Endothelial cell of umbilical vein (primary cell): ENCODE measurements around the gene PRDX1. TPM values are rescaled to one million over a fixed set of nuclear protein-coding genes. Genes with fewer than 3 reads are reported as not detected.

Experiments
- BruUV-seq: library from RNA; stranded (reverse); fragments of 400-500 nt; replicated peaks from 2 replicates; lab custom pipeline; 2021; lab: Mats Ljungman, UMichigan
- CTCF ChIA-PET: fragments of 300-600, 350-600 bp; sonication (Branson Sonifier 250); formaldehyde crosslinking; loops from one replicate; lab custom pipeline; 2021; ENCODE audit warnings: antibody characterized with exemption, inconsistent platforms; lab: Charles Lee
- POLR2A ChIA-PET: fragments of 300-600, 350-600 bp; sonication (Branson Sonifier 250); formaldehyde crosslinking; loops from one replicate; lab custom pipeline; 2021; ENCODE audit warnings: antibody characterized with exemption, inconsistent platforms; lab: Charles Lee
- DNase-seq: peaks from one replicate; pipeline ENCODE4 v3.0.0-alpha.2; 2011; ENCODE audit warnings: low read depth, low spot score
- FAIRE-seq: peaks from 2 replicates; lab custom pipeline; 2011; peaks lifted over from hg19 to GRCh38; lab: Jason Lieb, UNC
- H2AFZ ChIP-seq: 2 replicates; pipeline ENCODE4 v1.6.0; 2012; ENCODE audit warnings: low read depth, low read length, control low read depth, inconsistent platforms
- H3K27ac ChIP-seq: 2 replicates; pipeline ENCODE4 v1.5.1; 2011; ENCODE audit warnings: low read depth, mild to moderate bottlenecking, control low read depth, low read length, moderate library complexity; ENCODE audit not compliant: insufficient read depth
- H3K27me3 ChIP-seq, 2 experiments: 2 replicates each; pipeline versions ENCODE4 v1.6.0 to v1.6.1; 2011; ENCODE audit warnings: low read length in 2 of 2, mixed read lengths in 1 of 2; ENCODE audit not compliant: control insufficient read depth in 2 of 2, insufficient read depth in 2 of 2
- H3K36me3 ChIP-seq, 2 experiments: 2 replicates in 1 of 2; 3 replicates in 1 of 2; pipeline ENCODE4 v1.5.1; 2011; ENCODE audit warnings: low read length in 2 of 2, mild to moderate bottlenecking in 1 of 2, moderate library complexity in 1 of 2; ENCODE audit not compliant: control insufficient read depth in 2 of 2, insufficient read depth in 2 of 2; ENCODE audit errors: extremely low read depth in 1 of 2
- H3K4me1 ChIP-seq: 3 replicates; pipeline ENCODE4 v1.5.1; 2011; ENCODE audit warnings: mild to moderate bottlenecking, low read length; ENCODE audit not compliant: control insufficient read depth, insufficient read depth; ENCODE audit errors: extremely low read depth
- H3K4me2 ChIP-seq: 2 replicates; pipeline ENCODE4 v1.6.1; 2011; ENCODE audit warnings: low read length, control low read depth, mixed read lengths; ENCODE audit not compliant: insufficient read depth
- H3K4me3 ChIP-seq, 3 experiments: fragments of 200-600 bp in 1 of 3; sonication (generic), shearing (Covaris generic) in 1 of 3; replicated peaks in 1 of 3; 2 replicates each; pipeline ENCODE4 v1.5.1; 2011 to 2016; ENCODE audit warnings: control low read depth in 3 of 3, low read length in 3 of 3, mild to moderate bottlenecking in 2 of 3, inconsistent platforms in 1 of 3, low read depth in 1 of 3, moderate library complexity in 1 of 3; ENCODE audit not compliant: insufficient read depth in 1 of 3
- H3K79me2 ChIP-seq: 2 replicates; pipeline ENCODE4 v1.6.0; 2012; ENCODE audit warnings: low read length, inconsistent platforms; ENCODE audit not compliant: control insufficient read depth, insufficient read depth
- H3K9ac ChIP-seq: replicated peaks from 2 replicates; pipeline ENCODE3; 2011; ENCODE audit warnings: low read length, control low read depth; ENCODE audit not compliant: insufficient read depth; ENCODE audit errors: extremely low read depth
- H3K9me1 ChIP-seq: replicated peaks from 3 replicates; pipeline ENCODE4 v1.6.0; 2011; ENCODE audit warnings: mild to moderate bottlenecking, low read length; ENCODE audit not compliant: control insufficient read depth, insufficient read depth; ENCODE audit errors: extremely low read depth
- H3K9me3 ChIP-seq: replicated peaks from 2 replicates; pipeline ENCODE4 v1.5.1; 2012; ENCODE audit warnings: low read length, inconsistent platforms; ENCODE audit not compliant: control insufficient read depth, insufficient read depth
- H4K20me1 ChIP-seq: replicated peaks from 2 replicates; pipeline ENCODE3; 2011; ENCODE audit warnings: mild to moderate bottlenecking, low read length; ENCODE audit not compliant: control insufficient read depth, insufficient read depth; ENCODE audit errors: extremely low read depth
- EZH2 ChIP-seq: IDR thresholded peaks from 2 replicates; pipeline ENCODE4 v1.6.1; 2012; ENCODE audit warnings: borderline replicate concordance, low read depth, mild to moderate bottlenecking, moderate library complexity, low read length, inconsistent platforms; ENCODE audit not compliant: severe bottlenecking
- FOS ChIP-seq: IDR thresholded peaks from 2 replicates; pipeline ENCODE4 v1.6.1; 2011; ENCODE audit warnings: mild to moderate bottlenecking, low read length, moderate library complexity, borderline replicate concordance; ENCODE audit not compliant: insufficient read depth
- GATA2 ChIP-seq: IDR thresholded peaks from 2 replicates; pipeline ENCODE4 v1.7.0; 2011; ENCODE audit warnings: low read depth, mild to moderate bottlenecking, moderate library complexity, mixed read lengths, low read length; ENCODE audit not compliant: insufficient read length, insufficient read depth
- JUN ChIP-seq: IDR thresholded peaks from 2 replicates; pipeline ENCODE4 v1.6.1; 2011; ENCODE audit warnings: borderline replicate concordance, low read depth; ENCODE audit not compliant: insufficient read length, insufficient read depth
- MYC ChIP-seq: IDR thresholded peaks from one replicate; pipeline ENCODE4 v1.6.1; 2011; ENCODE audit warnings: mild to moderate bottlenecking, low read depth, low read length
- POLR2A ChIP-seq: IDR thresholded peaks from 2 replicates; pipeline ENCODE4 v1.6.1; 2012; ENCODE audit warnings: low read depth, mild to moderate bottlenecking, control low read depth, low read length
- POLR2AphosphoS5 ChIP-seq: IDR thresholded peaks from 2 replicates; pipeline ENCODE4 v1.6.1; 2012; ENCODE audit warnings: low read depth, mild to moderate bottlenecking, control low read depth, low read length, moderate library complexity; ENCODE audit not compliant: insufficient read depth
- dilution Hi-C: fragments of 300-500 bp; cut with MboI; formaldehyde crosslinking; loops from one replicate; pipeline ENCODE4 v1.15.0; 2019; ENCODE audit warnings: low sequenced_read_pairs; ENCODE audit not compliant: extremely low pct_ligation_motif_present
- intact Hi-C: fragments of 100-400 bp; cut with micrococcal nuclease; formaldehyde crosslinking; loops from one replicate; pipeline ENCODE4 v1.10.0; 2022
- polyA plus RNA-seq, 4 experiments: library from polyadenylated mRNA; depleted of rRNA in 3 of 4; stranded (reverse) in 3 of 4; unstranded in 1 of 4; fragments of >200 nt; gene quantifications; 2 replicates each; pipeline versions ENCODE4 v1.2.1 to v1.2.3, GENCODE V29; 2011 to 2012; ENCODE audit warnings: missing spikeins in 1 of 4
- total RNA-seq: library from RNA; stranded (reverse); gene quantifications from 2 replicates; pipeline ENCODE4 v1.2.3, GENCODE V29; 2021
- TF ChIP-seq, protein P1 (sequence below), 2 donors: IDR thresholded peaks; 1 replicate in 1 of 2; 2 replicates in 1 of 2; pipeline ENCODE4 v1.5.1; 2011; ENCODE audit warnings: low read length in 2 of 2, mild to moderate bottlenecking in 2 of 2, moderate library complexity in 2 of 2, control low read depth in 1 of 2, inconsistent platforms in 1 of 2, low read depth in 1 of 2; ENCODE audit not compliant: insufficient read depth in 1 of 2; ENCODE audit errors: extremely low read depth in 1 of 2
- TF ChIP-seq, protein P2 (sequence below): IDR thresholded peaks from 2 replicates; pipeline ENCODE4 v1.6.1; 2011; ENCODE audit not compliant: insufficient read depth, insufficient read length

PRDX1 gene
- total and polyA plus RNA-seq, 2 donors (not counting 3 experiments of a cell fraction or from before 2014, with no cell fraction given), result 622 to 685 TPM

DNA sequence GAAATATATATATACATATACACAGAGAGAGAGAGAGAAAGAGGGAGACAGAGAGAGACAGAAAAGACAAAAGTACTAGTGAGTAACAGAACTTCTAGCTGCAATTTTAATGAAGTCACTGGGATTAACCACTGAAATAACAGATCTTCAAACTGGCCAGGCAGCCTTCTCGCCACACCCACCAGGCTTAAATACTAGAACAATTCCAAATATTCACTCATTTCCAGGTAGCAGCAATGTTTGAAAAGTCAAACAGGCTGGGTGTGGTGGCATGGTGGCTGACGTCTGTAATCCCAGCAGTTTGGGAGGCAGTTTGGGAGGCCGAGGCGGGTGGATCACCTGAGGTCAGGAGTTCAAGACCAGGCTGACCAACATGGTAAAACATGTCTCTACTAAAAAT is 5.2 kb downstream of the PRDX1 start:
- Histone ChIP-seq H3K27ac (no peak overlapping the region), H3K9me3 (no peaks in the 10 kb centered on the region), H2AFZ (no peak overlapping the region), H3K79me2 (peaks cover 58% of the 10 kb centered on the region), H3K4me1 (peaks cover 12% of the 10 kb centered on the region), H3K9me1 (no peaks in the 10 kb centered on the region), H3K27me3 (no peaks in the 10 kb centered on the region), H3K4me3 (no peak overlapping the region), H3K9ac (no peak overlapping the region), H4K20me1 (no peaks in the 10 kb centered on the region), H3K36me3 (peaks cover 32 to 35% of the 10 kb centered on the region in 2 experiments), H3K4me2 (no peak overlapping the region)
- ChIA-PET POLR2A (no interaction called here), CTCF (interaction anchor here (1.6 to 4.2 kb wide), 3 partner anchors 35 to 502 kb away, joined by 3 to 25 read pairs (median 5); partner anchors contain the start of gene AKR1A1)
- DNase-seq (no peak), FAIRE-seq (no peak)
- dilution Hi-C loops (no loop called here), intact Hi-C loops (no loop called here)
- TF ChIP-seq POLR2AphosphoS5 (no peak), EZH2 (no peak), MYC (no peak), FOS (no peak), GATA2 (no peak), JUN (no peak), POLR2A (no peak)
- TF ChIP-seq, protein P1, sequence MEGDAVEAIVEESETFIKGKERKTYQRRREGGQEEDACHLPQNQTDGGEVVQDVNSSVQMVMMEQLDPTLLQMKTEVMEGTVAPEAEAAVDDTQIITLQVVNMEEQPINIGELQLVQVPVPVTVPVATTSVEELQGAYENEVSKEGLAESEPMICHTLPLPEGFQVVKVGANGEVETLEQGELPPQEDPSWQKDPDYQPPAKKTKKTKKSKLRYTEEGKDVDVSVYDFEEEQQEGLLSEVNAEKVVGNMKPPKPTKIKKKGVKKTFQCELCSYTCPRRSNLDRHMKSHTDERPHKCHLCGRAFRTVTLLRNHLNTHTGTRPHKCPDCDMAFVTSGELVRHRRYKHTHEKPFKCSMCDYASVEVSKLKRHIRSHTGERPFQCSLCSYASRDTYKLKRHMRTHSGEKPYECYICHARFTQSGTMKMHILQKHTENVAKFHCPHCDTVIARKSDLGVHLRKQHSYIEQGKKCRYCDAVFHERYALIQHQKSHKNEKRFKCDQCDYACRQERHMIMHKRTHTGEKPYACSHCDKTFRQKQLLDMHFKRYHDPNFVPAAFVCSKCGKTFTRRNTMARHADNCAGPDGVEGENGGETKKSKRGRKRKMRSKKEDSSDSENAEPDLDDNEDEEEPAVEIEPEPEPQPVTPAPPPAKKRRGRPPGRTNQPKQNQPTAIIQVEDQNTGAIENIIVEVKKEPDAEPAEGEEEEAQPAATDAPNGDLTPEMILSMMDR (IDR thresholded peaks at IDR 0.05; ENCODE audit: extremely low read depth in 1 of 2, insufficient read depth in 1 of 2, low read depth in 1 of 2, low read length in 2 of 2), result no peak
- TF ChIP-seq, protein P2, sequence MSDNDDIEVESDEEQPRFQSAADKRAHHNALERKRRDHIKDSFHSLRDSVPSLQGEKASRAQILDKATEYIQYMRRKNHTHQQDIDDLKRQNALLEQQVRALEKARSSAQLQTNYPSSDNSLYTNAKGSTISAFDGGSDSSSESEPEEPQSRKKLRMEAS, result no peak
- BruUV-seq, result no TSS peak
